Prostate gland (tissue), 2 donors: ENCODE measurements around the gene UBE2D4. TPM values are rescaled to one million over a fixed set of nuclear protein-coding genes. Genes with fewer than 3 reads are reported as not detected.

ENCODE experiments used
- DNase-seq: peaks from one replicate; pipeline ENCODE4 v3.0.0-alpha.2; 2019; ENCODE audit warnings: low spot score
- H3K27ac ChIP-seq, 2 donors: fragments of 200-600 bp; sonication (generic); 2 replicates each; pipeline ENCODE4 v1.5.1; 2017 to 2019
- H3K27me3 ChIP-seq: fragments of 200-600 bp; sonication (generic); replicated peaks from 2 replicates; pipeline ENCODE4 v1.5.1; 2019; ENCODE audit not compliant: insufficient read depth
- H3K36me3 ChIP-seq, 2 donors: fragments of 200-600 bp; sonication (generic); 1 replicate in 1 of 2; 2 replicates in 1 of 2; pipeline versions ENCODE4 v1.5.1 to v1.8.1; 2017 to 2019
- H3K4me1 ChIP-seq: fragments of 200-600 bp; sonication (generic); replicated peaks from 2 replicates; pipeline ENCODE4 v1.5.1; 2019
- H3K4me3 ChIP-seq, 2 donors: fragments of 200-600 bp; sonication (generic); 2 replicates each; pipeline ENCODE4 v1.5.1; 2017 to 2019
- H3K9me3 ChIP-seq: fragments of 200-600 bp; sonication (generic); 2 replicates; pipeline ENCODE4 v1.5.1; 2017
- CTCF ChIP-seq, 4 experiments: fragments of 200-600 bp in 2 of 4; fragments of 450-650 bp in 2 of 4; sonication (generic) in 2 of 4; IDR thresholded peaks; 1 replicate in 3 of 4; 2 replicates in 1 of 4; pipeline ENCODE4 v1.5.1; 2016 to 2019; ENCODE audit warnings: antibody characterized with exemption in 4 of 4, mild to moderate bottlenecking in 2 of 4, moderate library complexity in 2 of 4
- POLR2A ChIP-seq: fragments of 450-650 bp; IDR thresholded peaks from one replicate; pipeline ENCODE4 v1.6.1; 2016; ENCODE audit warnings: antibody characterized with exemption, mild to moderate bottlenecking
- POLR2AphosphoS5 ChIP-seq: sonication (generic); formaldehyde crosslinking; IDR thresholded peaks from one replicate; pipeline ENCODE4 v1.6.1; 2017; ENCODE audit warnings: antibody characterized with exemption
- WGBS: methylation state at CpG from one replicate; pipeline ENCODE4 v1.1.5; 2018; 5-methylcytosine and 5-hydroxymethylcytosine counted together
- intact Hi-C: fragments of 100-400 bp; cut with DNase I; formaldehyde crosslinking; loops from one replicate; pipeline ENCODE4 v1.14.2; 2022
- total RNA-seq, 2 donors: library from RNA; depleted of rRNA; stranded (reverse); fragments of >200 nt; gene quantifications; one replicate each; pipeline ENCODE4 v1.1.0, GENCODE V29; 2016

UBE2D4 gene
- total RNA-seq, 2 donors from 2014 or later = 17.3 to 22.0 TPM

GRCh38 chr7:43905209-43905946 lies 20.9 kb upstream of the UBE2D4 start:
- Histone ChIP-seq H3K27ac (peak overlapping the region; percentile 80 to 89), H3K27me3 (no peaks in the 10 kb centered on the region), H3K4me3 (peak overlapping the region; percentile 70 to 72), H3K9me3 (no peaks in the 10 kb centered on the region), H3K4me1 (no peaks in the 10 kb centered on the region), H3K36me3 (no peaks in the 10 kb centered on the region)
- intact Hi-C loops = no loop called here
- DNase-seq = no peak
- 21% methylated on average over 8 of the region's 8 CpGs for WGBS
- TF ChIP-seq CTCF (IDR thresholded peaks at IDR 0.05) = no peak
- TF ChIP-seq POLR2A = no peak
- TF ChIP-seq POLR2AphosphoS5 = no peak

GRCh38 chr7:43905956-43906330 lies 20.3 kb upstream of the UBE2D4 start:
- H3K9me3 ChIP-seq = no peaks in the 10 kb centered on the region
- H3K4me3 ChIP-seq = peak overlapping the region; percentile 70 to 72
- peak overlapping the region; percentile 80 to 89 for H3K27ac ChIP-seq
- no peaks in the 10 kb centered on the region for H3K27me3 ChIP-seq
- peak; percentile 20 for DNase-seq
- no peaks in the 10 kb centered on the region for H3K4me1 ChIP-seq
- under 1% methylated on average over 43 of the region's 43 CpGs for WGBS
- no peak for TF ChIP-seq POLR2A
- no peaks in the 10 kb centered on the region for H3K36me3 ChIP-seq
- intact Hi-C loops = no loop called here

- under 1% methylated on average over 21 of the region's 73 CpGs for WGBS
- Histone ChIP-seq H3K36me3 (no peaks in the 10 kb centered on the region), H3K27ac (peak within 1 kb of the TSS; percentile 80 to 89), H3K4me3 (peak within 1 kb of the TSS; percentile 70 to 72), H3K27me3 (no peaks in the 10 kb centered on the region), H3K9me3 (no peaks in the 10 kb centered on the region), H3K4me1 (no peaks in the 10 kb centered on the region)
- peak; percentile 24 for DNase-seq
- intact Hi-C loops = no loop called here
- TF ChIP-seq POLR2AphosphoS5 = no peak
These were observed 19.8 kb upstream of the UBE2D4 start, which contains the start of gene URGCP for GRCh38 chr7:43906331-43907010. TSS of gene URGCP (minus strand) at chr7:43906596. CDS start at chr7:43906575, 21 bp downstream.

- DNase-seq = no peak
- 89% methylated on average over 5 of the region's 5 CpGs for WGBS
- Histone ChIP-seq H3K27ac (no peak overlapping the region), H3K27me3 (no peaks in the 10 kb centered on the region), H3K4me3 (no peak overlapping the region), H3K9me3 (no peaks in the 10 kb centered on the region), H3K36me3 (no peaks in the 10 kb centered on the region), H3K4me1 (no peaks in the 10 kb centered on the region)
- no peak for TF ChIP-seq CTCF (IDR thresholded peaks at IDR 0.05)
- no peak for TF ChIP-seq POLR2A
- no peak for TF ChIP-seq POLR2AphosphoS5
- intact Hi-C loops = no loop called here
These were observed 11.4 kb upstream of the UBE2D4 start for GRCh38 chr7:43914795-43915194.

GRCh38 chr7:43915907-43916306 lies 10.3 kb upstream of the UBE2D4 start:
- Histone ChIP-seq H3K4me1 (no peaks in the 10 kb centered on the region), H3K27me3 (no peaks in the 10 kb centered on the region), H3K4me3 (no peak overlapping the region), H3K27ac (no peak overlapping the region), H3K36me3 (no peaks in the 10 kb centered on the region), H3K9me3 (no peaks in the 10 kb centered on the region)
- TF ChIP-seq POLR2AphosphoS5 (no peak), CTCF (IDR thresholded peaks at IDR 0.05) (no peak), POLR2A (no peak)
- DNase-seq = no peak
- intact Hi-C loops = no loop called here
- 95% methylated on average over 5 of the region's 5 CpGs for WGBS
